Calu3 (cell line): Measurements from ENCODE around the gene PPP2R2C. TPM values are rescaled to one million over a fixed set of nuclear protein-coding genes. Genes with fewer than 3 reads are reported as not detected.

Experiments
- BruUV-seq: library from RNA; stranded (reverse); fragments of 400-500 nt; replicated peaks from 2 replicates; lab custom pipeline; 2021; lab: Mats Ljungman, UMichigan
- CTCF ChIA-PET: fragments of 300-600 bp; sonication (Branson Sonifier 250); formaldehyde crosslinking; loops from one replicate; lab custom pipeline; 2022; ENCODE audit warnings: antibody characterized with exemption; lab: Charles Lee
- DNase-seq: peaks from one replicate; pipeline ENCODE4 v3.0.0; 2022
- H3K27ac Mint-ChIP-seq: one replicate; pipeline ENCODE4 v1.8.0; 2022; ENCODE audit warnings: mixed read lengths; ENCODE audit not compliant: unreplicated experiment
- H3K27me3 Mint-ChIP-seq: one replicate; pipeline ENCODE4 v1.8.0; 2022; ENCODE audit warnings: mixed read lengths; ENCODE audit not compliant: unreplicated experiment
- H3K36me3 Mint-ChIP-seq: one replicate; pipeline ENCODE4 v1.8.0; 2022; ENCODE audit warnings: mild to moderate bottlenecking, moderate library complexity, mixed read lengths; ENCODE audit not compliant: insufficient read depth, unreplicated experiment
- H3K4me1 Mint-ChIP-seq: one replicate; pipeline ENCODE4 v1.8.0; 2022; ENCODE audit warnings: mild to moderate bottlenecking, low read depth, mixed read lengths; ENCODE audit not compliant: unreplicated experiment
- H3K4me3 Mint-ChIP-seq: one replicate; pipeline ENCODE4 v1.8.0; 2022; ENCODE audit warnings: mild to moderate bottlenecking, low read depth, moderate library complexity, mixed read lengths; ENCODE audit not compliant: unreplicated experiment
- H3K9me3 Mint-ChIP-seq: one replicate; pipeline ENCODE4 v1.8.0; 2022; ENCODE audit warnings: low read depth, mixed read lengths; ENCODE audit not compliant: unreplicated experiment
- CTCF ChIP-seq: fragments of 200-600 bp; IDR thresholded peaks from one replicate; pipeline ENCODE4 v1.8.0; 2022; ENCODE audit warnings: antibody characterized with exemption; ENCODE audit not compliant: unreplicated experiment
- intact Hi-C: fragments of 100-400 bp; cut with micrococcal nuclease; formaldehyde crosslinking; loops from one replicate; pipeline ENCODE4 v1.10.0; 2022; ENCODE audit not compliant: unreplicated experiment
- total RNA-seq: library from RNA; stranded (reverse); gene quantifications from 2 replicates; pipeline ENCODE4 v1.2.3, GENCODE V29; 2022

The PPP2R2C gene
- total RNA-seq, 1 experiment from 2014 or later = 9.4 TPM

DNA sequence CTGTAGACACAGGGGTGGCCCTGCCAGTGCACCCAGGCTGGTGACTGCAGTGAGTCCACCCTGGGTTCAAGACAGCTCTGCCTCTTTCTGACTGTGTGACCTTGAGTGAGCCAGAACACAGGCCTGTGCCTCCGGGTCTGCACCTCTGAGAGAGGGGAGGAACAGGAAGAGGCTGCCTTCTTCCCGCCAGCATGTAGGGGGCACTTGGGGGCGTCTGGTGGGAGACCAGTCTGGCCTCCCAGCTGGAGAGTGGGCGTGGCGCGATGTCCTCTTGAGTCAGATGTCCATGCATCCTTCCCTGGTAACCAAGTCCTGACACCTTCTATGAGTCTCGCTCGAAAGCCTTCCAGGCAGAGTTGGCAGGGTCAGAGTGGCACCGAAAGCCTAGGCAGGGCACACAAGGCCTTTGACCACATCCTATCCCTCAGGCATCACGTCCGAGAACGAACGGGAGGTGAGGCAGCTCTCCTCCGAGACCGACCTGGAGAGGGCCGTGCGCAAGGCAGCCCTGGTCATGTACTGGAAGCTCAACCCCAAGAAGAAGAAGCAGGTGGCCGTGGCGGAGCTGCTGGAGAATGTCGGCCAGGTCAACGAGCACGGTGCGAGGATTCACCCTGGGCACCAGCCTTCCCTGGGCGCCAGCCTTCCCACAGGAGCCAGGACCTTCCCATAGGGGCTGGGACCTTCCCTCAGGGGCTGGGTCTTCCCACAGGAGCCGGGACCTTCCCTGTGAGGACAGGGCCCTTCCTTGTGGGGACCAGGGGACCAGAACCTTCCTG lies 181.5 kb downstream of the PPP2R2C start:
- BruUV-seq = no TSS peak
- TF ChIP-seq CTCF = no peak
- CTCF ChIA-PET = no interaction called here
- Mint-ChIP-seq H3K36me3 (peaks cover 8% of the 10 kb centered on the region), H3K9me3 (no peaks in the 10 kb centered on the region), H3K4me1 (no peaks in the 10 kb centered on the region), H3K4me3 (no peak overlapping the region), H3K27me3 (no peaks in the 10 kb centered on the region), H3K27ac (no peak overlapping the region)
- intact Hi-C loops = no loop called here
- no peak for DNase-seq

DNA sequence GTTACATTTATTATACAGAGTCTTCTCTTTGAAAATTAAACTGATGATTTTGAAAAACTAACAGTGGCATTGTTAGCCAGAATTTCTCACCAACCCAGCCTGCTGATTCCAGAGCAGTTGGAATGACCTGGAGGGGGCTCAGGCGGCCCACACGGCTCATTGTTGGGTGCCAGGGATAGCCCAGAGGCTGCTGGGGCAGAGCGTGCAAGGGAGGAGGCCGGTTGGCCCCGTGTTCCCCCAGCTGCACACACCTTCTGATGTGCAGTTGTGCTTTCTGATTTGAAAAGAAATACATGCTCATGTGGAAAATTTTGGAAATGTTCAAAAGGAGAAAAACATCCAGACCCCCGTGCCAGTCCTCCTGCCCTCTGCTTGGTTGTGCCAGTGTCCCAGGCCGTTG lies 182.2 kb downstream of the PPP2R2C start:
- intact Hi-C loops = no loop called here
- no peak overlapping the region for H3K4me3 Mint-ChIP-seq
- CTCF ChIA-PET = no interaction called here
- no peak for DNase-seq
- TF ChIP-seq CTCF = no peak
- no peaks in the 10 kb centered on the region for H3K4me1 Mint-ChIP-seq
- no peaks in the 10 kb centered on the region for H3K27me3 Mint-ChIP-seq
- peaks cover 8% of the 10 kb centered on the region for H3K36me3 Mint-ChIP-seq
- H3K27ac Mint-ChIP-seq = no peak overlapping the region
- no TSS peak for BruUV-seq
- no peaks in the 10 kb centered on the region for H3K9me3 Mint-ChIP-seq

GRCh38 chr4:6288871-6289270 lies 183.5 kb downstream of the PPP2R2C start:
- Mint-ChIP-seq H3K27me3 (no peaks in the 10 kb centered on the region), H3K9me3 (no peaks in the 10 kb centered on the region), H3K27ac (no peak overlapping the region), H3K4me3 (no peak overlapping the region), H3K36me3 (peaks cover 5% of the 10 kb centered on the region), H3K4me1 (no peaks in the 10 kb centered on the region)
- no TSS peak for BruUV-seq
- intact Hi-C loops = no loop called here
- CTCF ChIA-PET = no interaction called here
- no peak for DNase-seq
- no peak for TF ChIP-seq CTCF

- intact Hi-C loops = no loop called here
- H3K4me3 Mint-ChIP-seq = no peak overlapping the region
- peaks cover 5% of the 10 kb centered on the region for H3K36me3 Mint-ChIP-seq
- H3K27ac Mint-ChIP-seq = no peak overlapping the region
- TF ChIP-seq CTCF = no peak
- no peak for DNase-seq
- H3K4me1 Mint-ChIP-seq = no peaks in the 10 kb centered on the region
- BruUV-seq = no TSS peak
- H3K27me3 Mint-ChIP-seq = no peaks in the 10 kb centered on the region
- CTCF ChIA-PET = no interaction called here
- no peaks in the 10 kb centered on the region for H3K9me3 Mint-ChIP-seq
Measured at GRCh38 chr4:6288342-6288741, 184.1 kb downstream of the PPP2R2C start.
